Gastroesophageal sphincter (tissue), 3 donors: Measurements from ENCODE around the gene NMUR2.

ENCODE experiments used
- CTCF ChIP-seq, 4 experiments: fragments of 200-600 bp in 2 of 4; fragments of 450-650 bp in 2 of 4; sonication (generic) in 1 of 4; IDR thresholded peaks; one replicate each; pipeline ENCODE4 v1.5.1; 2017 to 2019; ENCODE audit warnings: antibody characterized with exemption in 4 of 4, mild to moderate bottlenecking in 2 of 4, moderate library complexity in 2 of 4
- POLR2AphosphoS5 ChIP-seq: sonication (generic); formaldehyde crosslinking; IDR thresholded peaks from one replicate; pipeline ENCODE4 v1.6.1; 2017; ENCODE audit warnings: antibody characterized with exemption

GRCh38 chr5:152367554-152367953, 37.5 kb downstream of the NMUR2 start:
- TF ChIP-seq CTCF (IDR thresholded peaks at IDR 0.05) (no peak), POLR2AphosphoS5 (no peak)
